Lower lobe of right lung (tissue), 2 donors: ENCODE results near the gene ZCCHC2. TPM values are rescaled to one million over a fixed set of nuclear protein-coding genes. Genes with fewer than 3 reads are reported as not detected.

Source experiments
- ATAC-seq, 2 donors: fragments of 200-7000 bp; cut with Tn5 transposase; one replicate each; pipeline ENCODE4 v1.9.1; 2020 to 2022; ENCODE audit warnings: mild to moderate bottlenecking in 2 of 2, moderate library complexity in 2 of 2
- DNase-seq: peaks from one replicate; pipeline ENCODE4 v3.0.0-alpha.2; 2020
- H3K27ac ChIP-seq: fragments of 200-600 bp; one replicate; pipeline ENCODE4 v1.8.0; 2022
- H3K27me3 ChIP-seq: fragments of 200-600 bp; one replicate; pipeline ENCODE4 v1.8.0; 2022; ENCODE audit warnings: low read depth
- H3K36me3 ChIP-seq: fragments of 200-600 bp; one replicate; pipeline ENCODE4 v1.8.0; 2022; ENCODE audit warnings: mild to moderate bottlenecking
- H3K4me1 ChIP-seq: fragments of 200-600 bp; one replicate; pipeline ENCODE4 v1.8.0; 2022
- H3K4me3 ChIP-seq: fragments of 200-600 bp; one replicate; pipeline ENCODE4 v1.8.0; 2022; ENCODE audit warnings: mild to moderate bottlenecking
- H3K9me3 ChIP-seq: fragments of 200-600 bp; one replicate; pipeline ENCODE4 v1.8.0; 2022
- intact Hi-C: fragments of 100-400 bp; cut with DNase I; formaldehyde crosslinking; loops from one replicate; pipeline ENCODE4 v1.11.0; 2022
- total RNA-seq: library from RNA; stranded (reverse); fragmentation: NEBNext Ultra II Directional; extraction: Animal tissue kit (Norgen Biotek cat#: 25700); gene quantifications from one replicate; pipeline ENCODE4 v1.2.1, GENCODE V29; 2021
- TF ChIP-seq, protein P1 (sequence below): fragments of 200-600 bp; IDR thresholded peaks from one replicate; pipeline ENCODE4 v1.8.0; 2022; ENCODE audit warnings: antibody characterized with exemption, mild to moderate bottlenecking
- donor health status: DM: no; HTN: yes; CAD: no; lungs with severe emphysema.

Gene ZCCHC2
- total RNA-seq, 1 donor from 2014 or later, result 51.9 TPM

DNA sequence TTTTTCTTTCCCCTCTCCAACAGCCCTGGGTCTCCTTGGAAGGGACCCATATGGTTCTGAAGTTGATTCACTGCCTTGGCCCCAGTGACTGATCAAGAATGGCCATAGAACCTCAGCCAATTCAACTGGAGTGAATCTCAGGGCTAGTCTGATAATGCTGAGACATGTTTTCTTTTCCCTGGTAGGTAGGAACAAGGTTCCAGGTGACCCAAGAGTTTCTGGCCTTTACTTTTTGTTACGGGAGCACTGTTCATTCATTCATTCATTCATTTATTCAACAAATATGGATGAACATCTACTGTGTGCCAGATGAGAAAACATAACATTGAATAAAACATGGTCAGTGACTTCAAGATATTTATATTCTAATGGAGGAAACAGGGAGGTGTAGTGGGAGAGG, 3.1 kb upstream of the ZCCHC2 start:
- H3K27ac ChIP-seq, result no peak overlapping the region
- ATAC-seq, result no peak
- peaks cover 15% of the 10 kb centered on the region for H3K4me1 ChIP-seq
- DNase-seq, result no peak
- intact Hi-C loops, result no loop called here
- H3K36me3 ChIP-seq, result no peaks in the 10 kb centered on the region
- H3K4me3 ChIP-seq, result no peak overlapping the region
- no peaks in the 10 kb centered on the region for H3K27me3 ChIP-seq
- TF ChIP-seq, protein P1, sequence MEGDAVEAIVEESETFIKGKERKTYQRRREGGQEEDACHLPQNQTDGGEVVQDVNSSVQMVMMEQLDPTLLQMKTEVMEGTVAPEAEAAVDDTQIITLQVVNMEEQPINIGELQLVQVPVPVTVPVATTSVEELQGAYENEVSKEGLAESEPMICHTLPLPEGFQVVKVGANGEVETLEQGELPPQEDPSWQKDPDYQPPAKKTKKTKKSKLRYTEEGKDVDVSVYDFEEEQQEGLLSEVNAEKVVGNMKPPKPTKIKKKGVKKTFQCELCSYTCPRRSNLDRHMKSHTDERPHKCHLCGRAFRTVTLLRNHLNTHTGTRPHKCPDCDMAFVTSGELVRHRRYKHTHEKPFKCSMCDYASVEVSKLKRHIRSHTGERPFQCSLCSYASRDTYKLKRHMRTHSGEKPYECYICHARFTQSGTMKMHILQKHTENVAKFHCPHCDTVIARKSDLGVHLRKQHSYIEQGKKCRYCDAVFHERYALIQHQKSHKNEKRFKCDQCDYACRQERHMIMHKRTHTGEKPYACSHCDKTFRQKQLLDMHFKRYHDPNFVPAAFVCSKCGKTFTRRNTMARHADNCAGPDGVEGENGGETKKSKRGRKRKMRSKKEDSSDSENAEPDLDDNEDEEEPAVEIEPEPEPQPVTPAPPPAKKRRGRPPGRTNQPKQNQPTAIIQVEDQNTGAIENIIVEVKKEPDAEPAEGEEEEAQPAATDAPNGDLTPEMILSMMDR, result no peak
- peaks cover 3% of the 10 kb centered on the region for H3K9me3 ChIP-seq

DNA sequence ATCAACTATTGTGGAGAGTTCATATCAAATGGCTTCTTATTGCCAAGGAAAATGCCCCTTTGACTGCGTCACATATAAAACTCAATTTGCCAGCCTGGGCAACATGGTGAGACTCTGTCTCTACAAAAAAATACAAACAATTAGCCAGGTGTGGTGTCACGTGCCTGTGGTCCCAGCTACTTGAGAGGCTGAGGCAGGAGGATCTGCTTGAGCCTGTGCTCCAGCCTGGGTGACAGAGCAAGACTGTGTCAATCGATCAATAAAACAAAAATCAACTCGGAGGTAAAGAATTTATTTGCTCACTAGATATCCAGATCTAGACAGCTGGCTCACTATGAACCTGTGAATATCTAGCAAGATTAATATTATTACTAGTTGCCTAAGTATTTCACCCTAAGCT, 1.7 kb upstream of the ZCCHC2 start:
- ATAC-seq (no peak), DNase-seq (no peak)
- intact Hi-C loops, result no loop called here
- no peaks in the 10 kb centered on the region for H3K27me3 ChIP-seq
- H3K4me1 ChIP-seq, result peaks cover 29% of the 10 kb centered on the region
- TF ChIP-seq, protein P1, result no peak
- H3K4me3 ChIP-seq, result peak overlapping the region; percentile 92
- no peaks in the 10 kb centered on the region for H3K9me3 ChIP-seq
- no peak overlapping the region for H3K27ac ChIP-seq
- H3K36me3 ChIP-seq, result no peaks in the 10 kb centered on the region

DNA sequence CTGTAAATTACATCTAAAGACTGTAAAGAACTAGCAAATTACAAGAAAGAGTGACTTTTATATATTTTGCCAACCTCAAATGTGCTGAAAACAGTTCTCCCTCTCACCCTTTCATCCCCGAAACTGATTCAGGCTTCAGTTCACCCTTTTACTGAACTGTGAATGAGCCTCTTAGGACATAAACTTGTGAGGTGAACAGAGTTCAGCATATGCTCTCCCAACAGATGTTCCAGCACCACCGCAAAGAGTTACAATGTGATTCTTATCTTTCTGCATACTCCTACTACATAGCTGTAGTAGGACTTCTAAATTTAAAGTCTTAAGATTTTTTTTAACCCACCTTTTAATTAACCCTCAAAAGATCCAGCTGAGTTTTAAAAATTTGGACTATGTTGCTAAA, 1.2 kb upstream of the ZCCHC2 start:
- ATAC-seq, result no peak
- Histone ChIP-seq H3K27ac (no peak overlapping the region), H3K27me3 (no peaks in the 10 kb centered on the region), H3K4me3 (peak overlapping the region; percentile 92), H3K36me3 (no peaks in the 10 kb centered on the region), H3K9me3 (no peaks in the 10 kb centered on the region), H3K4me1 (peaks cover 29% of the 10 kb centered on the region)
- no peak for DNase-seq
- TF ChIP-seq, protein P1, result no peak
- intact Hi-C loops, result no loop called here

DNA sequence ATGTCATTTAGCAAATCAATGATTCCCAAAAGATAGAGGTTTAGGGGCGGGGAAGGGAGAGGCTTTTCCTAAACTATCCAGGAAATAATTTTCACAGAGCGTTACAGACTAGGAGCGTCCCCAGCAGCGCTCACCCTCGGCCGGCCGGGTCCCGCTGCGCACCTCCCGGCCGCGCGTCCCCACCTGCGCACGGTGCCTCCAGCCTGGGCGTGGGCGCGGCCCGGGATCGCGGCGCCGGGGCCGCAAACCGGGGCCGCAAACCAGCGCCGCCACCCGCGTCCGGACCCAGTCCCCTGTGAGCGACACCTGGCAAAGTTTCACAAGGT, 684 bp upstream of the ZCCHC2 start:
- intact Hi-C loops, result no loop called here
- Histone ChIP-seq H3K36me3 (no peaks in the 10 kb centered on the region), H3K27ac (peak overlapping the region; percentile 97), H3K27me3 (no peaks in the 10 kb centered on the region), H3K4me1 (peaks cover 32% of the 10 kb centered on the region), H3K4me3 (peak overlapping the region; percentile 92), H3K9me3 (no peaks in the 10 kb centered on the region)
- TF ChIP-seq, protein P1, result no peak
- ATAC-seq (peak; percentile 34 to 55), DNase-seq (no peak)

DNA sequence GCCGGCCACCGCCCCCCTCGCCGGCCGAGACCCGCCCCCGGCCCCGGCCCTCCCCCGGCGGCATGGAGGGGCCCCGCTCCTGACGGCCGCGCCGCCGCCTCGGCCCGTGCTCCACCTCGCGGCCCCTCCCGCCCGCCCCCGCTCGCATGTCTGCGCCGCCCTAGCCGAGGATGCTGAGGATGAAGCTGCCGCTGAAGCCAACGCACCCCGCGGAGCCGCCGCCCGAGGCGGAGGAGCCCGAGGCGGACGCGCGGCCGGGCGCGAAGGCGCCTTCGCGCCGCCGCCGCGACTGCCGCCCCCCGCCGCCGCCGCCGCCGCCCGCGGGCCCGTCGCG, 397 bp downstream of the ZCCHC2 start:
- Histone ChIP-seq H3K4me1 (peaks cover 38% of the 10 kb centered on the region), H3K36me3 (no peaks in the 10 kb centered on the region), H3K4me3 (peak overlapping the region; percentile 92), H3K27ac (peak overlapping the region; percentile 97), H3K27me3 (no peaks in the 10 kb centered on the region), H3K9me3 (no peaks in the 10 kb centered on the region)
- DNase-seq, result no peak
- intact Hi-C loops, result no loop called here
- TF ChIP-seq, protein P1, result no peak
- no peak for ATAC-seq
